Colonic mucosa (tissue), 4 donors: ENCODE results near the gene FOXO6. TPM values are rescaled to one million over a fixed set of nuclear protein-coding genes. Genes with fewer than 3 reads are reported as not detected.
A peak's percentile ranks its signal among the peaks of the same experiment; 100 is the strongest.

ENCODE experiments used
- DNase-seq: peaks from one replicate; pipeline ENCODE4 v3.0.0-alpha.2; 2020
- H3K27ac ChIP-seq: fragments of 200-600 bp; one replicate; pipeline ENCODE4 v1.8.0; 2021
- H3K27me3 ChIP-seq: fragments of 200-600 bp; one replicate; pipeline ENCODE4 v1.8.0; 2021
- H3K36me3 ChIP-seq: fragments of 200-600 bp; one replicate; pipeline ENCODE4 v1.8.0; 2021
- H3K4me1 ChIP-seq: fragments of 200-600 bp; one replicate; pipeline ENCODE4 v1.8.0; 2021; ENCODE audit warnings: mild to moderate bottlenecking
- H3K4me3 ChIP-seq: fragments of 200-600 bp; one replicate; pipeline ENCODE4 v1.8.0; 2021
- H3K9ac ChIP-seq, 2 donors: one replicate each; pipeline ENCODE4 v1.7.0; 2013; ENCODE audit warnings: control low read depth in 2 of 2, low read depth in 2 of 2, low read length in 2 of 2
- H3K9me3 ChIP-seq: fragments of 200-600 bp; one replicate; pipeline ENCODE4 v1.8.0; 2021
- intact Hi-C: fragments of 100-400 bp; cut with DNase I; formaldehyde crosslinking; loops from one replicate; pipeline ENCODE4 v1.14.1; 2022
- total RNA-seq, 2 donors: library from RNA; stranded (reverse); fragmentation: NEBNext Ultra II Directional in 1 of 2; extraction: Animal tissue kit (Norgen Biotek cat#: 25700) in 1 of 2; gene quantifications; one replicate each; pipeline ENCODE4 v1.2.1, GENCODE V29; 2021
- TF ChIP-seq, protein P1 (sequence below): fragments of 200-600 bp; IDR thresholded peaks from one replicate; pipeline ENCODE4 v1.8.0; 2022; ENCODE audit warnings: antibody characterized with exemption, mild to moderate bottlenecking
- donor health status: healthy.
- donor health status: DM: no; HTN: no; CAD: no.
- donor health status: DM: no; HTN: no; CAD: no.

Gene FOXO6
- total RNA-seq, 2 donors from 2014 or later, result 0.56 to 0.59 TPM

DNA sequence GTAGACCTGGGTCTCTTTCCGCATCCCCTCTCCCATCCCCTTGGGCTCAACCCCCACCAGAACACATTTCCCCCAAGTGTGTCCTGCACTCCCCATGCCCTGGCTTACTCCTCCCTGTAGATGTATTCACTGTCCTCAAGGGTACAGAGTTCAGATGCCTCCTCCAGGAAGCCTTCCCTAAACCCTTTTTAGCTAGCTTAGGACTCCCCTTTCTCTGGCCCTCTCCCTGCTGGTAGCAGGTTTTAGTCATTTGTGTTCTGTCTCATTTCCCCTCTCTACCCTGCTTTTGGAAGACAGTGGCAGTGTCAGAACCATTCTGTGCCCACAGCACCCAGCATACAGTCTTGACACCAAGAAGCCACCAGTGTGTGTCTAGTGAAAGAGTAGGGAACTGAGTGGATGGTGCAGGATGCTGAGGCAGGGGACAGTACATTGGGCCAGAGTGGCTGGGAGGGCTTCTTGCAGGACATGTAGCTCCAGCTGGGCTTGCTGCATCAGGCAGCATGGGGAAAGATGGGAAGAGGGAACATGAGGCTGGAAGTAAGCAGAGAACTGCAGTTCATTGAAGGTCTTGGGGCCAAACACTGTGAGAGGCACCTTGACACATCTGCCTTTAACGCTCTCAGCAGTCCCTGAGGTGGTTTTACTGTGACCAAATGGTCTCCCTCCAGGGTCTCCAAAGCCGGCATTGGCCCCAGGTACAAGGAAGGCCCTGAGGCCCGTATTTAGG lies 2.5 kb downstream of the FOXO6 start:
- no peak for DNase-seq
- Histone ChIP-seq H3K9me3 (no peaks in the 10 kb centered on the region), H3K36me3 (no peaks in the 10 kb centered on the region), H3K4me1 (peaks cover 16% of the 10 kb centered on the region), H3K4me3 (no peak overlapping the region), H3K9ac (no peak overlapping the region), H3K27me3 (peaks cover 31% of the 10 kb centered on the region), H3K27ac (no peak overlapping the region)
- intact Hi-C loops, result no loop called here
- TF ChIP-seq, protein P1, sequence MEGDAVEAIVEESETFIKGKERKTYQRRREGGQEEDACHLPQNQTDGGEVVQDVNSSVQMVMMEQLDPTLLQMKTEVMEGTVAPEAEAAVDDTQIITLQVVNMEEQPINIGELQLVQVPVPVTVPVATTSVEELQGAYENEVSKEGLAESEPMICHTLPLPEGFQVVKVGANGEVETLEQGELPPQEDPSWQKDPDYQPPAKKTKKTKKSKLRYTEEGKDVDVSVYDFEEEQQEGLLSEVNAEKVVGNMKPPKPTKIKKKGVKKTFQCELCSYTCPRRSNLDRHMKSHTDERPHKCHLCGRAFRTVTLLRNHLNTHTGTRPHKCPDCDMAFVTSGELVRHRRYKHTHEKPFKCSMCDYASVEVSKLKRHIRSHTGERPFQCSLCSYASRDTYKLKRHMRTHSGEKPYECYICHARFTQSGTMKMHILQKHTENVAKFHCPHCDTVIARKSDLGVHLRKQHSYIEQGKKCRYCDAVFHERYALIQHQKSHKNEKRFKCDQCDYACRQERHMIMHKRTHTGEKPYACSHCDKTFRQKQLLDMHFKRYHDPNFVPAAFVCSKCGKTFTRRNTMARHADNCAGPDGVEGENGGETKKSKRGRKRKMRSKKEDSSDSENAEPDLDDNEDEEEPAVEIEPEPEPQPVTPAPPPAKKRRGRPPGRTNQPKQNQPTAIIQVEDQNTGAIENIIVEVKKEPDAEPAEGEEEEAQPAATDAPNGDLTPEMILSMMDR, result no peak

DNA sequence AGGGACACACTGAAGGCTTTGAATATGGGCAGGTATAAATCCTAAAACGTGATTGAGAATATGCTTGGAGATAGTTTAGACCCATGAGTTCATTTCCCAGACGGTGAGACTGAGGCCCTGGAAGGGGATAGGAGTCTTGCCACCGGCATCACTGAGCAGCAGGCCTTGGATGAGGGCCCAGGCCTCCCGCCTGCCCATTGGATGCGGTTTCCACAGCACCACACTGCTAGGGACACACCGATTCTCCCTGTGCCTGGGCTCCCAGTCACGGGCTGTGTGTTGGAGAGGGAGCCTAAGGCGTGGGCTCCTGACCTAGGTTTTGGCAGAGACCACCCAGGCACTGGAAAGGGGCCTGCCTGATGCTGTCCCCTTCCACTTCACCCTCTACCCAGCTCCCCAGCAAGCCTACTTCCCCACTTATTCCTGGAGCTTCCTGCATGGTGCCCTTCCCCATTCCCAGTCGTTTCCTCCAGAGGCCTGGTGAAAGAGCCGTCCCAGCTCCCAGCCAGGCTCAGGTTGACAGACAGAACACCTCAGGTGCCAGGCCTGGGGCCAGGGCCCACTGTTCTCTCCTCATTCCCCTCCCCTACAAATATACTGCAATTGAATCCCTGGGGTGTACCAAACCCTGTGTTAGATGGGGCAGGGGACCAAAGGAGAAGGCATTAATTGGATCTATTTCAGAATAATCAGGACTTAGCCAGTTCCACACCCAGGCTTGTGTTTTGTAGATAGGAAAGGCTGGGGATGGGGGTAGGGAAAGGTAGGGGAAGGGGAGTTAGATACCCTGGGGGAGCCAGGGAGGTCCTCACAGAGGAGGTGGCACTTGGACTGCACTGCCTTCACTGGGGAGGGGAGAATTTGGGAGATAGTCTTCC lies 3.4 kb downstream of the FOXO6 start:
- H3K9ac ChIP-seq, result no peak overlapping the region
- peaks cover 13% of the 10 kb centered on the region for H3K4me1 ChIP-seq
- peaks cover 31% of the 10 kb centered on the region for H3K27me3 ChIP-seq
- intact Hi-C loops, result no loop called here
- no peaks in the 10 kb centered on the region for H3K36me3 ChIP-seq
- no peak overlapping the region for H3K4me3 ChIP-seq
- TF ChIP-seq, protein P1, result no peak
- no peaks in the 10 kb centered on the region for H3K9me3 ChIP-seq
- no peak for DNase-seq
- H3K27ac ChIP-seq, result no peak overlapping the region

DNA sequence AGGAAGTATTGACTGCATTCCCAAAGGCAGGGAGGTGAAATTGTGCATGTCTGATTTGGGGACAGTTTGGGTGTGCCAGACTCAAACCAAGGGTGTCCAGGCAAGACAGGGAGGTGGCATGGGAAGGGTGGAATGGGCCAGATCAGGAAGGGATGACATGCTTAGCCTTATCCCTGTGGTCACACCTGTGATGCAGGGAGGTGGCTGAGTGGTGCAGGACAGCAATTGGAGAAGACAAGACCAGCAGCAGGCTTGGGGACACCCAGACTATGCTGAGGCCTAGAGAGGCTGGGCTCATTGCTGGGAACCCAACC lies 4.0 kb downstream of the FOXO6 start:
- TF ChIP-seq, protein P1, result no peak
- Histone ChIP-seq H3K9ac (peak overlapping the region in 1 of 2 donors; percentile 31), H3K4me3 (no peak overlapping the region), H3K9me3 (no peaks in the 10 kb centered on the region), H3K27me3 (peaks cover 31% of the 10 kb centered on the region), H3K4me1 (peaks cover 9% of the 10 kb centered on the region), H3K36me3 (no peaks in the 10 kb centered on the region), H3K27ac (no peak overlapping the region)
- intact Hi-C loops, result no loop called here
- no peak for DNase-seq

DNA sequence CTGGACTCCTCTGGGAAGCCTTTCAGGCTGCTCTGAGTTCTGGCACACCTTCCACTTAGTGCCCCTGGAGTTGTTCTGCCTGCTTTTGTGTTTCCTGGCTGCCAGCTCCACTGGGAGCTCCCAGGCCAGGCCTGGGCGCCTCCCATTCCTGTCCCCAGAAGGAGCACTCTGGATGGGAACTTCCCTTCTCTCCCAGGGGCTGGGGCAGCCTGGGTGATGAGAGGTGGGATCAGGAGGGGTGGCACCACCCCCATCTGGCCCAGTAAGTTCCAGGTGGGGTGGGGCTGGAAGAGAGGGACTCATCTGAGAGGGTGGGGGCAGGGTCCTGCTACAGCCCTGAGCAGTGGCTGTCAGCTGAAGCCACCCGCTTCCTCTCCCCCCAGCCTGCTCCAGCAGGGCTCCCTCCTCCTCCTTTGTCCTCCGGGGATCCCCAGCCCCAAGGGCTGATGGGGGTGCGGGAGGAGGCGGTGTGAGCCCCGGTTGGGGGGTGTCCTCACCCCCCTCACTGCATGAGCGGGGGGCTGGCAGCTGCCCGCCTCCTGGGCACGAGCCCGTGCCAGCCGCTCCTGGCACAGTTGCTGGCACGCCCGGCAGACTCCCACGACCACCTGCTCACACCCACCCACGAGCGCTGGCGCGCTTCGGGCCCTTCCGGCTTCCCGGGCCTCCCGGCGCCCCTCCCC lies 4.7 kb downstream of the FOXO6 start:
- H3K27ac ChIP-seq, result no peak overlapping the region
- H3K9ac ChIP-seq, result peak overlapping the region; percentile 19 to 35
- H3K4me3 ChIP-seq, result peak overlapping the region; percentile 40
- H3K36me3 ChIP-seq, result no peaks in the 10 kb centered on the region
- TF ChIP-seq, protein P1, result no peak
- H3K27me3 ChIP-seq, result peaks cover 31% of the 10 kb centered on the region
- H3K9me3 ChIP-seq, result no peaks in the 10 kb centered on the region
- DNase-seq, result peak; percentile 29
- H3K4me1 ChIP-seq, result peaks cover 9% of the 10 kb centered on the region
- intact Hi-C loops, result no loop called here

DNA sequence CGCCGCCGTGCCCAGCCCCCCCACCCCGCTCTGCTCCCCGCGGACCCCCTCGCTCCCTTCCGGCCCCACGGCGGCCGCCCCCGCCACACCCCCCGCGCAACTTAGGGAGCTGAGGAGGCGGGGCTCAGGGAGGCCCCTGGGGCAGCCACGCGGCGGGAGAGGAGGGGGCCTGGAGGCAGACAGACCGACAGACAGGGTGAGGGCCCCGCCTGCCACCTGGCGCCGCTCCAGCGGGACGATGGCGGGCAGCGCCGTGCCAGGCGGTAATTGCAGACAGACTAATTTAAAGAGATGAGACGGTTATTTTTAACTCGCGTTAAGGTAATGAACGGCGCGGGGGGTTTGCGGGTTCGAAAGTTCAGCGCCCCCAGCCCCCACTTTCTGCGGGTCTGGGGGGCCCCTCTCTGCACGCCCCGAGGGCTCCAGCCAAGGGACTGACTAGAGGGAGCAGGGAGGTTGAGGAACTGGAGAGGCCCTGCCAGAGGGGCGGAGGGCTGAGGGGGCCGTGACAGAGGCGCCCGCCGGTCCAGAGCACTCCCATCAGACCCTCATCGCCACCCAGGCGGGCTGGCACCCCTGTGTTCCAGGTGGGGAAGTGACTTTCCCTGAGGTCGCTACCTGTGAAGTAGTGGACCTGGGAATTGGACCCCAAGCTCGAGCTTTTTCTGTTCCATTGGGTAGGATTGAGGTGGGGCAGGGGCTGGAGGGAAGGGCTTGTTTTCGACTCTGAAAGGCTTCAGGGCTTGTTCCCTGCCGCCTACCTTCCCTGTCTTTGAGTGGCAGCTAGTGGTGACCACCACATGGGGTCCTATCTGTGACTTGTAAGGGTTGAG lies 5.4 kb downstream of the FOXO6 start:
- Histone ChIP-seq H3K27ac (no peak overlapping the region), H3K9ac (peak overlapping the region in 1 of 2 donors; percentile 53)

More for the DNA sequence above, 5.4 kb downstream of the FOXO6 start:
- peaks cover 9% of the 10 kb centered on the region for H3K4me1 ChIP-seq
- H3K36me3 ChIP-seq, result no peaks in the 10 kb centered on the region
- H3K27me3 ChIP-seq, result peaks cover 31% of the 10 kb centered on the region
- TF ChIP-seq, protein P1, result no peak
- H3K4me3 ChIP-seq, result peak overlapping the region; percentile 40
- H3K9me3 ChIP-seq, result no peaks in the 10 kb centered on the region
- DNase-seq, result peak; percentile 38
- intact Hi-C loops, result no loop called here
